DND-41 (cell line): Measurements from ENCODE around the gene ANKRD36.
"Not testable (repeated sequence)": the region's sequence is repeated elsewhere in the genome, so short reads cannot be mapped to it uniquely, and the experiment has no call there.

Experiments
- EZH2 ChIP-seq: IDR thresholded peaks from 3 replicates; pipeline ENCODE4 v1.6.1; 2012; ENCODE audit warnings: borderline replicate concordance, low read depth, mild to moderate bottlenecking, moderate library complexity, low read length, inconsistent platforms; ENCODE audit not compliant: severe bottlenecking
- TF ChIP-seq, protein P1 (sequence below): IDR thresholded peaks from 2 replicates; pipeline ENCODE4 v1.5.1; 2012; ENCODE audit warnings: borderline replicate concordance, low read length, moderate library complexity, mild to moderate bottlenecking; ENCODE audit not compliant: poor library complexity, severe bottlenecking; ENCODE audit errors: extremely low read depth

DNA sequence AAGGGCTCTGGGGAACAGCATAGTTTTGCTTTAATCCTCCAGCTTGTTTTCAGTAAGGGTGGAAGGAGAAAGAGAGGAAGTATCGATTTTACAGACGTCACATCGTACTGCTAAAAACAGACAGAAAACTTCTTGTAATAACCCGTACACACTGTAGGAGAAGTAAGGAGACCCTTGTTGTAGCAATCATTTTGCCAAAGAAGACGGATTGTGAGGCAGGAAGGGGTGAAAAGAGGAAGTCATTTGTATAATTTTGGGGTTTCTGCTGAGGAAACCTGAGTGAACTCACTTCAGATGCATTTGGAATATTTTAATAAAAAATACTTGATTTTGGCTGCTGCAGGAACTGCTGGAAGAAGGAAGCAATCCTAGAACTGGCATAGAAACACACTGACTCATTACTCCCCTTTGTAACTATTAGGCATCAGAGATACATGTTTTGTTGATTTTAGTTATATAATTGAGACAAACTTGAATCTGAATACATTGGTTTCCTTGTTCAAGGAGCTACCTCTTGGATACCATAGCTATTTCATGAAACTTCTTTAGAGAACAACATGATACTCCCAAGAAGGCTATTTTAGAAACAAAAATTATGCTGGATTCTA is 89.8 kb downstream of the ANKRD36 start:
- TF ChIP-seq, protein P1, sequence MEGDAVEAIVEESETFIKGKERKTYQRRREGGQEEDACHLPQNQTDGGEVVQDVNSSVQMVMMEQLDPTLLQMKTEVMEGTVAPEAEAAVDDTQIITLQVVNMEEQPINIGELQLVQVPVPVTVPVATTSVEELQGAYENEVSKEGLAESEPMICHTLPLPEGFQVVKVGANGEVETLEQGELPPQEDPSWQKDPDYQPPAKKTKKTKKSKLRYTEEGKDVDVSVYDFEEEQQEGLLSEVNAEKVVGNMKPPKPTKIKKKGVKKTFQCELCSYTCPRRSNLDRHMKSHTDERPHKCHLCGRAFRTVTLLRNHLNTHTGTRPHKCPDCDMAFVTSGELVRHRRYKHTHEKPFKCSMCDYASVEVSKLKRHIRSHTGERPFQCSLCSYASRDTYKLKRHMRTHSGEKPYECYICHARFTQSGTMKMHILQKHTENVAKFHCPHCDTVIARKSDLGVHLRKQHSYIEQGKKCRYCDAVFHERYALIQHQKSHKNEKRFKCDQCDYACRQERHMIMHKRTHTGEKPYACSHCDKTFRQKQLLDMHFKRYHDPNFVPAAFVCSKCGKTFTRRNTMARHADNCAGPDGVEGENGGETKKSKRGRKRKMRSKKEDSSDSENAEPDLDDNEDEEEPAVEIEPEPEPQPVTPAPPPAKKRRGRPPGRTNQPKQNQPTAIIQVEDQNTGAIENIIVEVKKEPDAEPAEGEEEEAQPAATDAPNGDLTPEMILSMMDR: not testable (repeated sequence)
- not testable (repeated sequence) for TF ChIP-seq EZH2
